ENCODE results near the gene UBR3.
"Not testable (repeated sequence)": the region's sequence is repeated elsewhere in the genome, so short reads cannot be mapped to it uniquely, and the experiment has no call there.

Gene UBR3

DNA sequence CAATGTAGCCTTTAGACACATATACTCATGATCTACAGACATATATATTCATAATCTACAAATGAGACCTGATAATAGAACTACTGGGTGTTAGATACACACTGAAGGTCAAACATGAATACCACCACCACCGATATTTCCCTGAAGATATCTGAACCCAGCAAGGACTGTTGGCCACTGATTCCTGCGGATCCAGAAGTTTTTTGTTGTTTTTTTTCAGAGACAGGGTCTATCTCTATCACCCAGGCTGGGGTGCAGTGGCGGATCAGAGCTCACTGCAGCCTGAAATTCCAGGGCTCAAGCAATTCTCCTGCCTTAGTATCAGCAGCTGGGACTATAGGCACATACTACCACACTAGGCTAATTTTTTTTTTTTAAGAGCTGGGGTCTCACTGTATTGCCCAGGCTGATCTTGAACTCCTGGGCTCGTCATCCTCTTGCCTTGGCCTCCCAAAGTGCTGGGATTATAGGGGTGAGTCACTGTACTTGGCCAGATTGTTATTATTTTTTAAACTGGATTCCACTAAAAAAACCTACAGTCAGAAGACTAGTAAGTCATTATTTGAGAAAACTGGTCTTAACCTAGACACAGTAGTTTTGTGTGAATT is 4.4 kb upstream of the UBR3 start:
- DNase-seq: no peak

DNA sequence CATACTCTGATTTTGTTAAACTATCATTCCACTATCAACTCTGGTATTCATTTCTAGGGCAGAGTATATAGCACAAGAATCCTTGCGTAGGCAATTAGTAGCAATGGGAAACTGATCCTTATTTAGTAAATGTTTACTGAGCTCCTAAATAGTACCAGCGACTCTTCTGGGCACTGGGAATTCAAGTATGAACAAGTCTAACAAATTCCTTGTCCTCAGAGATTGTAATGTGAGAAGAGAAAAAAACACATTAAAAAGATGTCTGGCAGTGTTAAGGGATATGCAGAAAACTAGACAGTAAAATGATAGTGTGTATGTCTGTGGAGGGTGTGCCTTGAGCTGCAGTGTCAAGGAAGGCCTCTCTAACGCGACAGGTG is 3.3 kb upstream of the UBR3 start:
- no peak for DNase-seq

DNA sequence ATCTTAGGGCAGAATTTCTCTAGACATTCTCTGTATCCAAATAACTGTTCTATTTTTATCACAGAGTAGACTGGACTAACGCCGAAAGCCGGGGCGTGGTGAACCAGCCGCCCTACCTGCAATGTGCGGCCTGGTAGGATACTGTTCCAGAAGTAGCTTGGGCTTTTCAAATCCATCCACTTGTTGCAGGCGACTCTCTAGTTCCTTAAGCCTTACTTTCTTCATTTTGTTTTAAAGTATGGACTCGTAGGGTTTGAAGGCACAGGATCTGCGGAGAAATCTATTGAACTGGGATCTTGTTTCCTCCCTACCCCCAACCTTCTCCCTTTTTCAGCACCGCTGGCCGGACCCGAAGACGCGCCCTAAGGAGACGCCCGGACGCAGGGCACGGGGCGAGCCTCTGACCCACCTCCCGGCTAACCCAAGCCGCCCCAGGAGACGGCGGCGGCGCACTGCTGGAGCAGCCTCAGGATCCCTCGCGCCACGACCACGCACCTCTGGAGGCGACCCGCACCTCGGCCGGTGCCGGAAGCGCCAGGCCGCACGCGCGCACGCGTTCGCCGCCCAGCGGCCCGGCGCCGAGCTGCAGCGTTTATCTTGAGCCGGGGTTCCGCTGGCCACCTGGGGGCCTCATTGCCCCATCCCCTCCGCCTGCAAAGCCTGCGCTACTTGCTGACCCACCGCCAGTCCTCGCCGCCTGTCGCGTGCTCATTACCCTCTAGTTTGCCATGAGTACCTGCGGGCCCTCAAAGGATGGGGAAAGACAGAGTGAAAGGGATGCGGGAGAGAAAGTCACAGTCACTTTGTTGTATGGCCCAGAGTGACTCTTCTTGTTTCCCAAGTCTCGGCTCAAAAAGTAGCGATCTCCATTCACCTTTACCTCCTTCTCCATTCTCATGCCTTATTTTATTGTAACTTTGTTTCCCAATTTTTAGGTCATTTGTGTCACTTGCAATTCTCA is 2.6 kb upstream of the UBR3 start, which contains the start of gene METTL5:
TSS of gene METTL5 (minus strand) at position 533 of the 961 bp plus-strand sequence. CDS start at position 225, 308 bp downstream.
- peak; percentile 83 to 85 for DNase-seq

DNA sequence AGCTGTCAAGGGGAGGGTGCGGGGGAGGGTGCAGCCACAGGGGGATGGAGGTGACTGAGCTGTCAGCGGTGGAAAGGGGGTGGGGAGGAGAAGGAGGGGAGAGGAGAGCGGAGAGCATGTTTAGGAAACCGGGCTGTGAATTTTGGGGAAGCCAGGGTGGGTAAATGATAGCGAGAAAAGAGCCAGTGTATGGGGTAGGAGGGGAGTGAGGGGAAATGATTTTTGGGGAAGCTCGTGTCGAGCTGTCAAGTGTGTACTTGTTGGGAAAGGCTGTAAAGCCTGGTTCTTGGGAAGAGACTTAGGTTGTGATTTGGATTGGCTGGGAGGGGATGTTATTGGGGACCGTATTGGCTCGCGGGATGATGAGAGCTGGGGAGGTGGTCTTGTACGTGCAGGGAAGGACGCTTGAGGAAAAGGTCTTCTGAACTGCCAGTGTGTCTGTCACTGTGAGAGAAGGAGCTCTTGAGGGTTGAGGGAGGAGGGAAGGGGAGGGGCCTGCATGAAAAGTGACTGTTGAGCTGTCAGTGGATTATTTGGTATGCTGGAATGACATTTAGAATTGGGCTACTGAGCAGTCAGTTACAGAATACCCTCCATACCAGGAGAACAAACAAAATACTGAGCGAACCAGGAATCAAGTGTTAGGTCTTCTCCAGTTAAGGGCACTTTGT is 1.0 kb downstream of the UBR3 start:
- DNase-seq: peak in 1 of 2 experiments; percentile 33

DNA sequence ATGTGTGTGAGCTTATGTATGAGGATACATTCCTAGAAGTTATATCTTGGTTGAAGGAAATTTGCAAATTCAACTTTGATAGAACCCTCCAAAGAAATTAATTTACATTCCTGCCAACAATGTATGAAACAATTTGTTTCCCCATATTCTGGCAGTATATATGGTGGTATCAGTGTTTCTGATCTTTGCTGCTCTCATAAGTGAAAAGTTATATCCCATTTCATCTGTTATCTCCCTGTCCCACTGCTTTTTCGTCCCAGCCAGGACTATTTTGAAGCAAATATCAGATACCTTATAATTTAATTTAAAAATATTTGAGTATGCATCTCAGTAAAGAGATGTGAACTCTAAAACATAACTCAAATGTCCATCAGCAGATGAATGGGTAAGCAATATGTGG is 7.1 kb downstream of the UBR3 start:
- DNase-seq: no peak

DNA sequence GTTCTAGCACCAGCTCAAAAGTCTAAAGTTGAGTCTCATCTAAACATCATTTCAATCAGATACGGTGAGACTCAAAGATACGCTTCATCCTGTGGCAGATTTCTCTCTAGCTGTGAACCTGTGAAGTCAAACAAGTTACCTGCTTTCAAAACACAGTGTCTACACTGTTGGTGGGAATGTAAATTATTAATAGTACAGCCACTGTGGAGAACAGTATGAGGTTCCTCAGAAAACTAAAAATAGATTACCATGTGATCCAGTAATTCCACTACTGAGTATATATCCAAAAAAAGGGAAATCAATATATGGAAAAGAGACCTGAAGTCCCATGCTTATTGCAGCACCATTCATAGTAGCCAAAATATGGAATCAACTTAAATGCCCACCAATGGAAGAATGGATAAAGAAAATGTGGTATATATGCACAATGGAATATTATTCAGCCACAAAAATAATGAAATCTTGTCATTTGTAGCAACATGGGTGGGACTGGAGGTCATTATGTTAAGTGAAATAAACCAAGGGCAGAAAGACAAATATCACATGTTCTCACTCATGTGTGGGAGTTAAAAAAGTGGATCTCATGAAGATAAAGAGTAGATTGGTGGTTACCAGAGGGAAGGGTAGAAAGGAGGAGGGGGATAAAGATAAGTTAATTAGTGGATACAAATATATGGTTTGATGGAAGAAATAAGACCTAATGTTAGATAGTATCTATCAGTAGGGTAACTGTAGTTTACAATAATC is 11.7 kb downstream of the UBR3 start:
- no peak for DNase-seq

DNA sequence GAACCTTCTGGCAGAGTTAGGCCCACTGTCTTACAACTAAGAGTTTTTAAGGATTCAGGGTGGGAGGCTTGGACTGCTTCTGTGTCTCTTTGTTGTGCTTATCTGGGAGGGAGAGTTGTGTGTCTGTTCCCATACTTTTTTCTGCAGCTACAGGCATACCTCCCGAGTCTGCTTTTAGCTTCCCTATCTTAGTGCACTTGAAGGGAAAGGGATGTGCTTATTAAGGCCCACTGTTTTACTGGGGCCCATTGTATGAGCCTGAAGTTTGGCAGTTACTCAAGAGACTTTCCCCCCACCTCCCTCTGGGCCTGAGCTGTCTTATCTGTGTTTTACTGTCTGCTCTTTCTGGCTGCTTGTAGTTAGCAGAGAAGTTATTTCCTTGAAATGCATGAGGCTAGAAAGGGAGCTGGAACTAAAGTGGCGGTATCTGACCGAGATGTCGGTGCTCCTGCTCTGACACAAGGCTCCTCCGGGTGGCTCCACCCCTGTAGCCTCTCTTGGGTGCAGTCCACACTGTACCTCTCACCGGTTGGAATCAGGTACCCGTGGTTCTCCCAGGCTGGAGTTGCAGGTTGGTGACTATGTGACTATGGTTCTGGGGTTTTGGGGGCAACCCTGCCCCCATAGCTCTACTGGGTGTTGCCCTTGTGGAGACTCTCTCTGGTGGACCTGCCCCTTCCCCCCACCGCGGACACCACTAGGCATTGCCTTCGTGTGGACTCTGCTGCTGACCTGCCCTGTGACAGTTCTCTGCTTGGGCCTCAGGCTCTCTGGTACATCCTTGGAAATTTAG is 12.9 kb downstream of the UBR3 start:
- no peak for DNase-seq

DNA sequence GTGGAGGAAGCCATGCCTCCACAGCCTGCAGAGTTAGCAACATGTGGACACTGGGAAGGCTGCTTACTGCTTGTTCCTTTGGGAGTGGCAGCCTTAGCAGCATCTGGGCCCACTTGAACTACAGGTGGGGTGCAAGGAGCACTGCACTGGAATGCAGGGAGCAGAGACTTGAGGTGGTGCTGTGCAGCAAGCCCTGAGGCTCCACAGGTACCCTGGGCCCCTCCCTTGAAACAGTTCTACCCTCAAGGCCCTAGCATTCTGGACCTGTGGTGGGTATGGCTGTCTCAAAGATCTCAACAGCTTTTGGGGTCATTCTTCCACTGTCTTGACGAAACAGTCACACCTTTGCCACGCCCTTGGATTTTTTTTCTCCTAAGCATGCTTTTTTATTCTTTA is 13.5 kb downstream of the UBR3 start:
- no peak for DNase-seq

DNA sequence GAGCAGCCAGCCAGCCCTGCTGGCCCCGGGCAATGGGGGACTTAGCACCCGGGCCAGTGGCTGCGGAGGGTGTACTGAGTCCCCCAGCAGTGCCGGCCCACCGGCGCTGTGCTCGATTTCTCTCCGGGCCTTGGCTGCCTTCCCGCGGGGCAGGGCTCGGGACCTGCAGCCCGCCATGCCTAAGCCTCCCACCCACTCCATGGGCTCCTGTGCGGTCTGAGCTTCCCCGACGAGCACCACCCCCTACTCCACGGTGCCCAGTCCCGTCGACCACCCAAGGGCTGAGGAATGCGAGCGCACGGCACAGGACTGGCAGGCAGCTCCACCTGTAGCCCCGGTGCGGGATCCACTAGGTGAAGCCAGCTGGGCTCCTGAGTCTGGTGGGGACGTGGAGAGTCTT is 14.4 kb downstream of the UBR3 start:
- not testable (repeated sequence) for DNase-seq

DNA sequence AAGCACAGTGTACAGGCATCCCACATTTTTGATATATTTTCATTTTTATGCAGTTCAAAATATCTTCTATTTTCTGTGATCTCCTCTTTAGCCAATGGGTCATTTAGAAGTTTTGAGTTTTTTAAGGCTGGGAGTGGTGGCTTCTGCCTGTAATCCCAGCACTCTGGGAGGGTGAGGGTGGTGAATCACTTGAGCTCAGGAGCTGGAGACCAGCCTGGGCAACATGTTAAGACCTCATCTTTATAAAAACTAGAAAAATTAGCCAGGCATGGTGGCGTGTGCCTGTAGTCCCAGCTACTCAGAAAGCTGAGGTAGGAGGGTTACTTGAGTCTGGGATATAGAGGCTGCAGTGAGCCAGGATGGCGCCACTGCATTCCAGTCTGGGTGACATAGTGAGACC is 17.8 kb downstream of the UBR3 start:
- no peak for DNase-seq

DNA sequence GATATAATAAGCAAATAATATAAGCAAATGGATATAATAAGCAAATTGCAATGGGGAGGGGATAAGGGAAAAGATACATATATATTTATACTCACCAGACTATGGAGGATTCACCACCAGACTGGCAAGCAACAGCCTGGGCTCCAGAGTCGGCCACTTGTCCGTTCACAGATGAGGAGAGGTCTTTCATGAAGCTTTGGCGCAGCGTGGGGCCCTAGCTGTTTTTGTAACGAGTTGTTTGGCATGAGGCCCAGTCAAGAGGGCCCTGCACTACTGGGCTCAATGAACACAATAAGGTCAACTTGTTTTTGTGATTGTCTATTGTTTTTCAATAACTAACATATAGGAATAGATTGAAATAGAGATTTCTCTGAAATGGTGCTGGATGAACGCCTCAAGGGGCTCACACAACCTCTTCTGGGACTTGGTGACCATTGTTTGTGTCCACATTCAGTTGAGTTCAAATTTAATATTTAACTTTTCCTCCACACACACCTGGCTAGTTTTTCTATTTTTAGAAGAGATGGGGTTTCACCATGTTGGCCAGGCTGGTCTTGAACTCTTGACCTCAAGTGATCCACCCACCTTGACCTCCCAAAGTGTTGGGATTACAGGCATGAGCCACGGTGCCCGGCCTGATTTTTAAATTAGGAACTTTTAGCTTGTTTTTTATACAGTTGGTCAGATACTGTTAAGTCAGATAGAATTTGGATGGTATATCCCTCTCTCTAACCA is 21.9 kb downstream of the UBR3 start:
- peak; percentile 9 to 49 for DNase-seq

DNA sequence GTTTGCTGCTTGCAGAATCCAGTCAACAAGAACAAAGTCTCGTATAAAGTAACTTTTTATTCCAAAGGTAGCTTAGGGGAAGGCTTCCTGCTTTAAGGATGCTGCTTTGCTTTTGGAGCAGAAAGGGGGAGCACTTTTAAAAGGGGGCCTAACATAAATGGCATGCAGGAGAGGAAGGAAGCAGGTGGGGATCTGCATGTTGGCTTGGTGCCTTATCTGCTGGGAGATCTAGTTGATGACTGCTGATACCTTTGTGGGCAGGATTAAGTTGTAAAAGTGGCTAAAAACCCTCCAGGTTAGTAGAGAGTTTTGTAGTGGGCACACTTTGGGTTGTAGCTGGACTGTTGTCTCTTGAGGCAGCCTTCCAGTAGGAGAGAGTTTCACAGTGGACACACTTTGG is 22.5 kb downstream of the UBR3 start:
- DNase-seq: no peak

DNA sequence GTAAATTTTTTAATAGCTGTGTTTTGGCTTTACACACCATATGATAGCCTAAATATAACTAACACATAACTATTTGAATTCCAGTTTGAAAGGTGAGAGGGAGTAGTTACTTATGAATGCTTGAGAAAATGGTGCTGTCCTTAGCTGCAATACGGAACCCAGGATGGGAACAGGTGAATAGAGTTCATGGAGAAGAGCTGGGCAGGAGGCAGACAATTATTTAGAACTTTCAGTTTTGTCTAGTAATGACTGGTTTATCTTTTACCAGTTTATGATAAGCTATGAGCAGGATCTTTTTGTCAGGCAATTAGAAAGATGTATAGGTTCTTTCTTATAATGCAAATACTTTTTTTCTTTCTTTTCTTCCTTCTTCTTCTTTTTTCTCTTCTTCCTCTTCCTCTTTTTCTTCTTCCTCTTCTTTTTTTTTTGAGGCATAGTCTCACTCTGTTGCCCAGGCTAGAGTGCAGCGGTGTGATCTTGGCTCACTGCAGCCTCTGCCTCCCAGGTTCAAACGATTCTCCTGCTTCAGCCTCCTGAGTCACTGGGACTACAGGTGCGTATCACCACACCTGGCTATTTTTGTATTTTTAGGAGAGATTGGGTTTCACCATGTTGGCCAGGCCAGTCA is 25.9 kb downstream of the UBR3 start:
- DNase-seq: no peak

DNA sequence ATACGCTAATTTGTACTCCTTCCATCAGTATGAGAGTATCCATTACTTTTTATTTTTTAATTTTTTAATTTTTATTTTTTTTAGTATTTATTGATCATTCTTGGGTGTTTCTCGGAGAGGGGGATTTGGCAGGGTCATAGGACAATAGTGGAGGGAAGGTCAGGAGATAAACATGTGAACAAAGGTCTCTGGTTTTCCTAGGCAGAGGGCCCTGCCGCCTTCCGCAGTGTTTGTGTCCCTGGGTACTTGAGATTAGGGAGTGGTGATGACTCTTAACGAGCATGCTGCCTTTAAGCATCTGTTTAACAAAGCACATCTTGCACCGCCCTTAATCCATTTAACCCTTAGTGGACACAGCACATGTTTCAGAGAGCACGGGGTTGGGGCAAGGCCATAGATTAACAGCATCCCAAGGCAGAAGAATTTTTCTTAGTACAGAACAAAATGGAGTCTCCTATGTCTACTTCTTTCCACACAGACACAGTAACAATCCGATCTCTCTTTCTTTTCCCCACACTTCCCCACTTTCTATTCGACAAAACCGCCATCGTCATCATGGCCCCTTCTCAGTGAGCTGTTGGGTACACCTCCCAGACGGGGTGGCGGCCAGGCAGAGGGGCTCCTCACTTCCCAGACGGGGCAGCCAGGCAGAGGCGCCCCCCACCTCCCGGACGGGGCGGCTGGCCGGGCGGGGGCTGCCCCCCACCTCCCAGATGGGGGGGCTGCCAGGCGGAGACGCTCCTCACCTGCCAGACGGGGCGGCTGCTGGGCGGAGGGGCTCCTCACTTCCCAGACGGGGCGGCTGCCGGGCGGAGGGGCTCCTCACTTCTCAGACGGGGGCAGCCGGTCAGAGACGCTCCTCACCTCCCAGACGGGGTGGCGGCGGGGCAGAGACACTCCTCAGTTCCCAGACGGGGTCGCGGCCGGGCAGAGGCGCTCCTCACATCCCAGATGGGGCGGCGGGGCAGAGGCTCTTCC is 28.3 kb downstream of the UBR3 start:
- DNase-seq: not testable (repeated sequence)

DNA sequence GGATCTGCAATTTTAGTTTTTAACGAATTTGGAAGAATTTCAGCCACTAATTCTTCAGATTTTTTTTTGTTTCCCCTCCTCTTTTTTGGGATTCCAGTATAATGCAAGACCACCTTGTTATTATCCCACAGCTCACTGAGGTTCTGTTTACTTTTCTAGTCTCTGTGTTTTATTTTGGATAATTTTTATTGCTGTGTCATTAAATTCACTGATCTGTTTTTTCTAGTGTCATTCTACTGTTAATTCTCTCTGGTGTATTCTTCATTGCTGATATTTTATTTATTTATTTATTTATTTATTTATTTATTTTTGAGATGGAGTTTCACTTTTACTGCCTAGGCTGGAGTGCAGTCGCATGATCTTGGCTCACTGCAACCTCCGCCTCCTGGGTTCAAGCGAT is 32.2 kb downstream of the UBR3 start:
- no peak for DNase-seq

DNA sequence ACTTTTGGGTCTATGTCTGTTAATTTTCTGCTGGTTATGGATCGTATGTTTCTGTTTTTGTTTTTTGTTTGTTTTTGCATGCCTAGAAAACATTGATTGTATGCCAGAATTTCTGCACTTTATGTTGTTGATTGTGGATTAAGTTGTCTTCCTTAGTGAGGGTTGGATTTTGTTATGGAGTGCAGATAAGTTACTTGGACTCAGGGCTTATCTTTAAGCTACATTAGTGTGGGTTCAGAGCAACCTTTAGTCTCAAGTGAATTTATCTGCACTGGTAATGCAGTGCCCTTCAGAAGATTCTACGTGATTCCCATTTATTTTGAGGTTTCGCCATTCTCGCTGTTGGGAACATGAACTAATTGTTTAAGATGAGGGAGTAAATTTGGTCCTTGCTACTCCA is 32.9 kb downstream of the UBR3 start:
- DNase-seq: no peak

DNA sequence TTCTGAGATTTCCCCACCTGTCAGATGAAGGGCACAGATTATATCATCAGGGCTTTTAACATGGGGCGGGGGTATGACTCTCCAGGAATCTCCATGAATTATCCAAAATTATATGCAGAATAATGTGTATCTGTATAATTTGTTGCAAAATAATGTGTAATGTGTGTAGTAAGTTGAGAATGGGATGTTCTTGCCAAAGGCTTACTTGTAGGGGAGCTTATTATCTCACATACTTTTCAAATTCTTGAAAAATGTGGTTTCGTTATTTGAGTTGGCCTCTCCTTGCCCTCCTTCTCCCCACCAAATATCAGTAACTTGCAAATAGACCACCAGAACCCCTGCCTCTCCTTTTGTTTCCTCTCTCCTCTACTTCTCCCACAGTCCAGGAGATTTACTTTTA is 35.6 kb downstream of the UBR3 start:
- DNase-seq: no peak

DNA sequence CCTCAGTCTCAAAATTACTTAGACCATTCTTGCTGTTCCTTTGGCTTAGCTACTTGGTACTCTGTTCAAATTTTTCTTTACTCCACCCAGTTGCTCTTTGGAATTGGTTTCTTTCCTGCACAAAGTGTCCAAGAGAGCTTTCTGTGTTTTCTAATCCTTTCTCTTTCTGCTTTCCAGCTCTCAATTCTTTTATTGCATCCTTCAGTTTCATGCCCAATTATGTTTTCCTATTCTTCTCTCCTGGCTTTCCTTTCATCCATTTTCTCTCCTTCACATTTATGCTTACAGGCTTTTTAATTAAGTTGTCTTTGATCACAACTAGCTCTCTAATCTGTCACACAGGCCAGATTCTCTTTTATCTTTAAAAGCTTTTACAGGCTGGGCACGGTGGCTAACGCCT is 38.2 kb downstream of the UBR3 start:
- no peak for DNase-seq

DNA sequence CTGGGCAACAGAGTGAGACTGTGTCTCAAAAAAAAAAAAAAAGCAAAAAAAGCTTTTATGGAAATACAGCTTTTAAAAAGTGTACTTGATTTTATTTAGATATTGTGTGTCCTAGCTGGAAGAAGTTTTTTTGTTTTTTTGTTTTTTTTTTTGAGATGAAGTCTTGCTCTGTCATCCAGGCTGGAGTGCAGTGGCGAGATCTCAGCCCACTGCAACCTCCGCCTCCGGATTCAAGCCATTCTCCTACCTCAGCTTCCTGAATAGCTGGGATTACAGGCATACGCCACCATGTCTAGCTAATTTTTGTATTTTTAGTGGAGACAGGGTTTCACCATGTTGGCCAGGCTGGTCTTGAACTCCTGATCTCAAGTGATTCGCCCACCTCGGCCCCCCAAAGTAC is 39.0 kb downstream of the UBR3 start:
- DNase-seq: not testable (repeated sequence)

DNA sequence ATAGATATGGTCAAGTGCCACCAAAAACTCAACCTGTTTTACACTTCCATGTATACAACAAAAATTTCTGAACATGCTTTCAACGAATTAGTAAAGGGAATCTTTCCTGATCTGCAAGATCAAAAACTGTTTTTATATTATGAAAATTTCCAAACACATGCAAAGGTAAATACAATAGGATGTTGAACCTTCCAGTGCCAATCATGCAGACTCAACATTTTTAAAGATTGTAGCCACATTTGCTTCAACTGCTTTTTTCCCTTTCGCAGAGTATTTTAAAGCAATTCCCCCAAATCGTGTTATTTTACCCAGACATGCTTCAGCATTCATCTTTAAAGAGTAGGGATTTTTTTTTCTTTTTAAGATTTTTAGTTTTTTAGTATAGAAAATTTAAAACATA is 40.3 kb downstream of the UBR3 start:
- DNase-seq: no peak
